K562 (cell line): ENCODE data around the gene PIK3CB. TPM values are rescaled to one million over a fixed set of nuclear protein-coding genes. Genes with fewer than 3 reads are reported as not detected.

Experiments used
- ATAC-seq: fragments of 200-7000 bp; cut with Tn5 transposase; 3 replicates; pipeline ENCODE4 v1.9.1; 2020; ENCODE audit warnings: moderate library complexity
- BruUV-seq: library from RNA; stranded (reverse); fragments of 400-500 nt; replicated peaks from 2 replicates; lab custom pipeline; 2021; lab: Mats Ljungman, UMichigan
- CTCF ChIA-PET: fragments of 300-600 bp; formaldehyde crosslinking; extraction: SDS; loops from one replicate; lab custom pipeline; 2021; ENCODE audit warnings: low intra/inter-chr PET ratio; lab: Yijun Ruan, JAX
- POLR2A ChIA-PET: fragments of 300-600, 350-650 bp; sonication (Branson Sonifier 250); formaldehyde crosslinking; extraction: SDS; loops from one replicate; lab custom pipeline; 2021; ENCODE audit warnings: antibody characterized with exemption, inconsistent platforms; lab: Yijun Ruan, JAX
- DNase-seq, 4 experiments: peaks; one replicate each; pipeline versions ENCODE4 v3.0.0 to v3.0.0-alpha.2; 2011 to 2018; ENCODE audit warnings: low spot score in 3 of 4, mixed read lengths in 3 of 4; ENCODE audit errors: extremely low read depth in 1 of 4
- FAIRE-seq: peaks from 2 replicates; lab custom pipeline; 2011; peaks lifted over from hg19 to GRCh38; lab: Jason Lieb, UNC
- H2AFZ ChIP-seq: 2 replicates; pipeline ENCODE4 v1.6.0; 2011; ENCODE audit warnings: low read depth, low read length, control low read depth, inconsistent platforms
- H3K27ac ChIP-seq: fragments of 200-600 bp; 3 replicates; pipeline ENCODE4 v1.8.0; 2011; ENCODE audit warnings: low read depth, mild to moderate bottlenecking, control low read depth, inconsistent platforms, low read length, moderate library complexity, mixed read lengths; ENCODE audit errors: extremely low read depth
- H3K27me3 ChIP-seq, 2 experiments: fragments of 300-600 bp in 1 of 2; 2 replicates in 1 of 2; 3 replicates in 1 of 2; pipeline versions ENCODE4 v1.6.0 to v1.8.0; 2011; ENCODE audit warnings: inconsistent platforms in 2 of 2, low read length in 2 of 2, mild to moderate bottlenecking in 1 of 2, mixed read lengths in 1 of 2, moderate library complexity in 1 of 2; ENCODE audit not compliant: control insufficient read depth in 2 of 2, insufficient read depth in 2 of 2
- H3K36me3 ChIP-seq: fragments of 300-600 bp; 3 replicates; pipeline ENCODE4 v1.8.0; 2011; ENCODE audit warnings: mild to moderate bottlenecking, low read length, inconsistent platforms; ENCODE audit not compliant: control insufficient read depth, insufficient read depth
- H3K4me1 ChIP-seq, 2 experiments: fragments of 200-600 bp in 1 of 2; replicated peaks in 1 of 2; 2 replicates in 1 of 2; 3 replicates in 1 of 2; pipeline versions ENCODE4 v1.5.1 to v1.8.0; 2011; ENCODE audit warnings: inconsistent platforms in 2 of 2, low read length in 2 of 2, mild to moderate bottlenecking in 1 of 2, mixed read lengths in 1 of 2, moderate library complexity in 1 of 2; ENCODE audit not compliant: control insufficient read depth in 2 of 2, insufficient read depth in 2 of 2
- H3K4me2 ChIP-seq: 2 replicates; pipeline ENCODE4 v1.6.1; 2011; ENCODE audit warnings: low read length, control low read depth, inconsistent platforms, mixed read lengths; ENCODE audit not compliant: insufficient read depth
- H3K4me3 ChIP-seq: fragments of 200-600 bp; sonication (generic), shearing (Covaris generic); 2 replicates; pipeline ENCODE4 v1.5.1; 2016; ENCODE audit warnings: control low read depth, inconsistent platforms
- H3K79me2 ChIP-seq: fragments of 200-600 bp; 3 replicates; pipeline ENCODE4 v1.8.0; 2011; ENCODE audit warnings: low read length, inconsistent platforms; ENCODE audit not compliant: control insufficient read depth, insufficient read depth
- H3K9ac ChIP-seq, 2 experiments: 2 replicates each; pipeline versions ENCODE4 v1.6.0 to v1.6.1; 2011; ENCODE audit warnings: low read depth in 2 of 2, low read length in 2 of 2, control low read depth in 1 of 2, inconsistent platforms in 1 of 2, mild to moderate bottlenecking in 1 of 2, mixed read lengths in 1 of 2; ENCODE audit not compliant: insufficient read depth in 1 of 2
- H3K9me1 ChIP-seq: one replicate; pipeline ENCODE4 v1.6.0; 2011; ENCODE audit warnings: inconsistent platforms, mild to moderate bottlenecking, low read length, moderate library complexity; ENCODE audit not compliant: control insufficient read depth, insufficient read depth
- H3K9me3 ChIP-seq: replicated peaks from 2 replicates; pipeline ENCODE4 v1.5.1; 2011; ENCODE audit warnings: low read depth, low read length, inconsistent platforms; ENCODE audit not compliant: control insufficient read depth, insufficient read depth
- H4K20me1 ChIP-seq: replicated peaks from 2 replicates; pipeline ENCODE4 v1.6.1; 2011; ENCODE audit warnings: low read length, inconsistent platforms, mixed read lengths; ENCODE audit not compliant: control insufficient read depth, insufficient read depth
- E2F1 ChIP-seq: sonication (generic); formaldehyde crosslinking; IDR thresholded peaks from 2 replicates; pipeline ENCODE4 v1.8.1; 2023; ENCODE audit warnings: mild to moderate bottlenecking, missing genetic modification reagents, moderate library complexity
- FOXK2 ChIP-seq, 2 experiments: fragments of 450-650 bp; IDR thresholded peaks in 1 of 2; conservative IDR thresholded peaks in 1 of 2; 2 replicates each; pipeline ENCODE4 v1.6.1; 2016; ENCODE audit warnings: low read depth in 2 of 2, mild to moderate bottlenecking in 1 of 2
- FOXM1 ChIP-seq, 2 experiments: fragments of 450-650 bp in 1 of 2; sonication (generic) in 1 of 2; formaldehyde crosslinking in 1 of 2; IDR thresholded peaks; 2 replicates each; pipeline versions ENCODE4 v1.6.1 to v1.9.0; 2017 to 2022; ENCODE audit warnings: low read depth in 2 of 2, mild to moderate bottlenecking in 2 of 2, missing genetic modification reagents in 1 of 2, moderate library complexity in 1 of 2
- MAFF ChIP-seq: IDR thresholded peaks from 2 replicates; pipeline ENCODE4 v1.6.1; 2012; ENCODE audit warnings: low read length, improper control_type of control experiment
- PRPF4 ChIP-seq: fragments of 200-400 bp; formaldehyde crosslinking; IDR thresholded peaks from one replicate; pipeline ENCODE4 v1.6.1; 2017; ENCODE audit warnings: low read length, low read depth, mild to moderate bottlenecking; ENCODE audit not compliant: insufficient read depth, poor library complexity, severe bottlenecking
- SMC3 ChIP-seq: conservative IDR thresholded peaks from 2 replicates; pipeline ENCODE4 v1.6.1; 2011; ENCODE audit warnings: low read depth, low read length, improper control_type of control experiment; ENCODE audit not compliant: insufficient read depth
- ZNF140 ChIP-seq: fragments of 250-450 bp; sonication (Bioruptor Pico); IDR thresholded peaks from 2 replicates; pipeline ENCODE4 v1.8.0; 2021; ENCODE audit warnings: moderate library complexity, mild to moderate bottlenecking, inconsistent platforms
- ZNF644 ChIP-seq: fragments of 200-800 bp; sonication (Bioruptor generic); IDR thresholded peaks from 2 replicates; pipeline ENCODE4 v1.6.1; 2016; ENCODE audit warnings: low read depth, missing genetic modification characterization, missing compliant biosample characterization
- WGBS: fragments of 100-300 bp; shearing (Covaris generic); methylation state at CpG from one replicate; pipeline ENCODE4 v1.1.6; 2016; ENCODE audit warnings: low coverage, mixed read lengths; ENCODE audit not compliant: insufficient coverage; ENCODE audit errors: missing lambda C conversion rate; 5-methylcytosine and 5-hydroxymethylcytosine counted together
- in situ Hi-C: fragments of 300-500 bp; cut with MboI; formaldehyde crosslinking; loops from 4 replicates; pipeline ENCODE4 v1.15.0; 2018; ENCODE audit warnings: inconsistent platforms, mixed read lengths
- intact Hi-C: fragments of 100-400 bp; cut with micrococcal nuclease; formaldehyde crosslinking; loops from 2 replicates; pipeline ENCODE4 v1.14.2; 2022
- polyA plus RNA-seq, 8 experiments: library from polyadenylated mRNA; depleted of rRNA in 4 of 8; stranded (reverse) in 5 of 8; unstranded in 3 of 8; fragments of >200 nt; fragmentation: Nextera tagmentation in 2 of 8; fragmentation: Illumina TruSeq in 1 of 8; extraction: Ambion mirVana in 2 of 8; extraction: Trizol in 1 of 8; gene quantifications; 2 replicates each; pipeline versions ENCODE4 v1.2.1 to v1.2.3, GENCODE V29; 2011 to 2014; ENCODE audit warnings: inconsistent platforms in 1 of 8, missing spikeins in 1 of 8
- total RNA-seq, 7 experiments: library from RNA; depleted of rRNA in 6 of 7; stranded (reverse); fragments of >200 nt in 6 of 7; fragmentation: Illumina TruSeq in 2 of 7; extraction: Trizol in 2 of 7; gene quantifications; 2 replicates each; pipeline versions ENCODE4 v1.2.1 to v1.2.3, GENCODE V29; 2011 to 2021; ENCODE audit warnings: low replicate concordance in 1 of 7
- TF ChIP-seq, protein P1 (sequence below): sonication (generic); formaldehyde crosslinking; IDR thresholded peaks from 2 replicates; pipeline ENCODE4 v1.8.1; 2023; ENCODE audit warnings: missing genetic modification reagents, mild to moderate bottlenecking, borderline replicate concordance

The PIK3CB gene
- total and polyA plus RNA-seq, 9 of the 15 experiments (the other 6 are each of a cell fraction or from before 2014, with no cell fraction given) = 15.3 to 62.6 (median 28.3) TPM

- no peak for TF ChIP-seq ZNF644 (tag)
- no peak for TF ChIP-seq PRPF4
- no peak for TF ChIP-seq SMC3
- TF ChIP-seq FOXK2 (conservative IDR thresholded peaks at IDR 0.05 in 1 of 2, IDR thresholded peaks at IDR 0.05 in 1 of 2; ENCODE audit: low read depth in 2 of 2) = no peak
- no peak for TF ChIP-seq FOXM1 (IDR thresholded peaks at IDR 0.05; ENCODE audit: low read depth)
- no peak for TF ChIP-seq FOXM1 (CRISPR knock-in tag; IDR thresholded peaks at IDR 0.05; ENCODE audit: low read depth)
- TF ChIP-seq ZNF140 (CRISPR knock-in tag) = no peak
- TF ChIP-seq E2F1 (CRISPR knock-in tag) = no peak
Observed at GRCh38 chr3:138861798-138862197, 27.1 kb upstream of the PIK3CB start (continued).

DNA sequence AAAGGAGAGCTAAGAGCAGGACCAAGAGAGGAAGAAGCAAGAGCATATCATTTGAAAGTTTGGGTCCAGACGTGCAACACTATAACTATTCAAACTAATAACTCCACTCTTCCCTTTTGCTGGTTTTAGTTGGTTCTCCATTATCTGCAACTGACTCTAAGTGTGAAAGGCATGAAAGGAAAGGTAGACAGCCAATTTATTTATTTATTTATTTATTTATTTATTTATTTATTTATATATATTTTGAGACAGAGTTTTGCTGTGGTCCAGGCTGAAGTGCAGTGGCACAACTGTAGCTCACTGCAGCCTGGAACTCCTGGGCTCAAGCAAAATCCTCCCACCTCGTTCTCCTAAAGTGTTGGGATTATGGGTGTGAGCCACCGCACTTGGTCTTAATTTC is 22.1 kb upstream of the PIK3CB start:
- no peak for ATAC-seq
- CTCF ChIA-PET = no interaction called here
- FAIRE-seq = no peak
- WGBS = 54% methylated on average over 3 of the region's 3 CpGs
- H3K9me3 ChIP-seq = no peaks in the 10 kb centered on the region
- TF ChIP-seq, protein P1, sequence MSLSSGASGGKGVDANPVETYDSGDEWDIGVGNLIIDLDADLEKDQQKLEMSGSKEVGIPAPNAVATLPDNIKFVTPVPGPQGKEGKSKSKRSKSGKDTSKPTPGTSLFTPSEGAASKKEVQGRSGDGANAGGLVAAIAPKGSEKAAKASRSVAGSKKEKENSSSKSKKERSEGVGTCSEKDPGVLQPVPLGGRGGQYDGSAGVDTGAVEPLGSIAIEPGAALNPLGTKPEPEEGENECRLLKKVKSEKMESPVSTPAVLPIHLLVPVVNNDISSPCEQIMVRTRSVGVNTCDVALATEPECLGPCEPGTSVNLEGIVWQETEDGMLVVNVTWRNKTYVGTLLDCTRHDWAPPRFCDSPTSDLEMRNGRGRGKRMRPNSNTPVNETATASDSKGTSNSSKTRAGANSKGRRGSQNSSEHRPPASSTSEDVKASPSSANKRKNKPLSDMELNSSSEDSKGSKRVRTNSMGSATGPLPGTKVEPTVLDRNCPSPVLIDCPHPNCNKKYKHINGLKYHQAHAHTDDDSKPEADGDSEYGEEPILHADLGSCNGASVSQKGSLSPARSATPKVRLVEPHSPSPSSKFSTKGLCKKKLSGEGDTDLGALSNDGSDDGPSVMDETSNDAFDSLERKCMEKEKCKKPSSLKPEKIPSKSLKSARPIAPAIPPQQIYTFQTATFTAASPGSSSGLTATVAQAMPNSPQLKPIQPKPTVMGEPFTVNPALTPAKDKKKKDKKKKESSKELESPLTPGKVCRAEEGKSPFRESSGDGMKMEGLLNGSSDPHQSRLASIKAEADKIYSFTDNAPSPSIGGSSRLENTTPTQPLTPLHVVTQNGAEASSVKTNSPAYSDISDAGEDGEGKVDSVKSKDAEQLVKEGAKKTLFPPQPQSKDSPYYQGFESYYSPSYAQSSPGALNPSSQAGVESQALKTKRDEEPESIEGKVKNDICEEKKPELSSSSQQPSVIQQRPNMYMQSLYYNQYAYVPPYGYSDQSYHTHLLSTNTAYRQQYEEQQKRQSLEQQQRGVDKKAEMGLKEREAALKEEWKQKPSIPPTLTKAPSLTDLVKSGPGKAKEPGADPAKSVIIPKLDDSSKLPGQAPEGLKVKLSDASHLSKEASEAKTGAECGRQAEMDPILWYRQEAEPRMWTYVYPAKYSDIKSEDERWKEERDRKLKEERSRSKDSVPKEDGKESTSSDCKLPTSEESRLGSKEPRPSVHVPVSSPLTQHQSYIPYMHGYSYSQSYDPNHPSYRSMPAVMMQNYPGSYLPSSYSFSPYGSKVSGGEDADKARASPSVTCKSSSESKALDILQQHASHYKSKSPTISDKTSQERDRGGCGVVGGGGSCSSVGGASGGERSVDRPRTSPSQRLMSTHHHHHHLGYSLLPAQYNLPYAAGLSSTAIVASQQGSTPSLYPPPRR (CRISPR knock-in tag) = no peak
- no peak for TF ChIP-seq MAFF
- H3K9ac ChIP-seq = no peak overlapping the region
- intact Hi-C loops (no loop called here), in situ Hi-C loops (no loop called here)
- H3K36me3 ChIP-seq = no peaks in the 10 kb centered on the region
- peaks cover under 1 to 5% of the 10 kb centered on the region in 2 experiments; a peak in 4 of 5 replicates for H3K4me1 ChIP-seq
- no peak for DNase-seq
- BruUV-seq = no TSS peak
- no peak overlapping the region for H3K27ac ChIP-seq
- H3K9me1 ChIP-seq = no peaks in the 10 kb centered on the region
- POLR2A ChIA-PET = interaction anchor here (0.6 to 0.9 kb wide), 3 partner anchors 14 to 79 kb away, joined by 3 read pairs; no protein-coding TSS in a partner anchor
- no peak overlapping the region for H2AFZ ChIP-seq
- no peaks in the 10 kb centered on the region for H3K27me3 ChIP-seq
- H3K4me2 ChIP-seq = no peak overlapping the region
- no peaks in the 10 kb centered on the region for H4K20me1 ChIP-seq
- no peak overlapping the region for H3K4me3 ChIP-seq
- H3K79me2 ChIP-seq = no peaks in the 10 kb centered on the region
